Parathyroid adenoma (tissue), 2 donors: Measurements from ENCODE around the gene GPS1.

Source experiments
- H2AFZ ChIP-seq: fragments of 300-600 bp; sonication (generic); one replicate; pipeline ENCODE4 v1.7.0; 2017; ENCODE audit warnings: antibody characterized with exemption, mild to moderate bottlenecking
- H3K27ac ChIP-seq: fragments of 300-600 bp; sonication (generic); one replicate; pipeline ENCODE4 v1.7.0; 2017
- H3K27me3 ChIP-seq: fragments of 300-600 bp; sonication (generic); one replicate; pipeline ENCODE4 v1.7.0; 2017; ENCODE audit warnings: low read length; ENCODE audit not compliant: control insufficient read depth, insufficient read depth
- H3K36me3 ChIP-seq: fragments of 300-600 bp; sonication (generic); one replicate; pipeline ENCODE4 v1.7.0; 2017; ENCODE audit warnings: low read length; ENCODE audit not compliant: control insufficient read depth, insufficient read depth
- H3K4me1 ChIP-seq: fragments of 300-600 bp; sonication (generic); one replicate; pipeline ENCODE4 v1.7.0; 2017; ENCODE audit warnings: control low read depth
- H3K4me2 ChIP-seq: fragments of 300-600 bp; sonication (generic); one replicate; pipeline ENCODE4 v1.7.0; 2017; ENCODE audit warnings: low read length
- H3K4me3 ChIP-seq: fragments of 300-600 bp; sonication (generic); one replicate; pipeline ENCODE4 v1.7.0; 2017; ENCODE audit warnings: low read depth, low read length
- H3K79me2 ChIP-seq: fragments of 300-600 bp; sonication (generic); one replicate; pipeline ENCODE4 v1.7.0; 2017; ENCODE audit warnings: control low read depth
- H3K9ac ChIP-seq: fragments of 300-600 bp; sonication (generic); one replicate; pipeline ENCODE4 v1.7.0; 2017; ENCODE audit warnings: mild to moderate bottlenecking
- H3K9me3 ChIP-seq: fragments of 300-600 bp; sonication (generic); one replicate; pipeline ENCODE4 v1.7.0; 2017; ENCODE audit warnings: low read length; ENCODE audit not compliant: control insufficient read depth
- TF ChIP-seq, protein P1 (sequence below): fragments of 300-600 bp; sonication (generic); IDR thresholded peaks from one replicate; pipeline ENCODE4 v1.7.0; 2017; ENCODE audit warnings: antibody characterized with exemption, mild to moderate bottlenecking
- donor health status: primary hyperparathyroidism.

The GPS1 gene

DNA sequence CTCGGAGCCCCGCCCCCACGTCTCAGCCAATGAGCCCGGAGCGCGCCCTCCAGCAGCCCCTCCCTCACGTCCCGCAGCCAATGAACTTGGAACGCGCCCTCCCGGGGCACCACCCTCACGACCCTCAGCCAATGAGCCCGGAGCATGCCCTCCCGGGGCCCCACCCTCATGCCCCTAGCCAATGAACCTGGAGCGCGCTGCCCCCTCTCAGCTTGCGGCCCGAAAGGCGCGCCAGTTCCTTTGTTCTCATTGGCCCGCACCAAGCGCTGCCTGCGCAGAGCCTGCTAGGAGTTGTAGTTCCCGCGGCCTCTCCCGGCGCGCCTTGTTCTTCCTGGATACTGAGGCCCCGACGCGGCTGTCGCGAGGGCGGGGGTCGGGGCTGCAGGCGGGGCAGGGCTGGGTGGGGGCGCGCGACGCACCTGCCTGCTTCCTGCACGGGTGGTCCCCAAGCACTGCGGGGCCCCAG, 28.7 kb upstream of the GPS1 start, which contains the start of gene LRRC45:
Gene LRRC45 (plus strand): TSS at position 325 of the 466 bp plus-strand sequence. CDS start 339 bp downstream, outside the sequence.
- Histone ChIP-seq H3K9me3 (no peaks in the 10 kb centered on the region), H3K4me1 (peaks cover 16% of the 10 kb centered on the region), H3K36me3 (no peaks in the 10 kb centered on the region), H3K4me3 (peak within 1 kb of the TSS; percentile 78), H3K79me2 (peaks cover 2% of the 10 kb centered on the region), H3K27me3 (no peaks in the 10 kb centered on the region), H2AFZ (peak within 1 kb of the TSS; percentile 88), H3K4me2 (peak within 1 kb of the TSS; percentile 95), H3K27ac (peak within 1 kb of the TSS; percentile 24), H3K9ac (peak within 1 kb of the TSS; percentile 43)
- TF ChIP-seq, protein P1, sequence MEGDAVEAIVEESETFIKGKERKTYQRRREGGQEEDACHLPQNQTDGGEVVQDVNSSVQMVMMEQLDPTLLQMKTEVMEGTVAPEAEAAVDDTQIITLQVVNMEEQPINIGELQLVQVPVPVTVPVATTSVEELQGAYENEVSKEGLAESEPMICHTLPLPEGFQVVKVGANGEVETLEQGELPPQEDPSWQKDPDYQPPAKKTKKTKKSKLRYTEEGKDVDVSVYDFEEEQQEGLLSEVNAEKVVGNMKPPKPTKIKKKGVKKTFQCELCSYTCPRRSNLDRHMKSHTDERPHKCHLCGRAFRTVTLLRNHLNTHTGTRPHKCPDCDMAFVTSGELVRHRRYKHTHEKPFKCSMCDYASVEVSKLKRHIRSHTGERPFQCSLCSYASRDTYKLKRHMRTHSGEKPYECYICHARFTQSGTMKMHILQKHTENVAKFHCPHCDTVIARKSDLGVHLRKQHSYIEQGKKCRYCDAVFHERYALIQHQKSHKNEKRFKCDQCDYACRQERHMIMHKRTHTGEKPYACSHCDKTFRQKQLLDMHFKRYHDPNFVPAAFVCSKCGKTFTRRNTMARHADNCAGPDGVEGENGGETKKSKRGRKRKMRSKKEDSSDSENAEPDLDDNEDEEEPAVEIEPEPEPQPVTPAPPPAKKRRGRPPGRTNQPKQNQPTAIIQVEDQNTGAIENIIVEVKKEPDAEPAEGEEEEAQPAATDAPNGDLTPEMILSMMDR, result no peak

DNA sequence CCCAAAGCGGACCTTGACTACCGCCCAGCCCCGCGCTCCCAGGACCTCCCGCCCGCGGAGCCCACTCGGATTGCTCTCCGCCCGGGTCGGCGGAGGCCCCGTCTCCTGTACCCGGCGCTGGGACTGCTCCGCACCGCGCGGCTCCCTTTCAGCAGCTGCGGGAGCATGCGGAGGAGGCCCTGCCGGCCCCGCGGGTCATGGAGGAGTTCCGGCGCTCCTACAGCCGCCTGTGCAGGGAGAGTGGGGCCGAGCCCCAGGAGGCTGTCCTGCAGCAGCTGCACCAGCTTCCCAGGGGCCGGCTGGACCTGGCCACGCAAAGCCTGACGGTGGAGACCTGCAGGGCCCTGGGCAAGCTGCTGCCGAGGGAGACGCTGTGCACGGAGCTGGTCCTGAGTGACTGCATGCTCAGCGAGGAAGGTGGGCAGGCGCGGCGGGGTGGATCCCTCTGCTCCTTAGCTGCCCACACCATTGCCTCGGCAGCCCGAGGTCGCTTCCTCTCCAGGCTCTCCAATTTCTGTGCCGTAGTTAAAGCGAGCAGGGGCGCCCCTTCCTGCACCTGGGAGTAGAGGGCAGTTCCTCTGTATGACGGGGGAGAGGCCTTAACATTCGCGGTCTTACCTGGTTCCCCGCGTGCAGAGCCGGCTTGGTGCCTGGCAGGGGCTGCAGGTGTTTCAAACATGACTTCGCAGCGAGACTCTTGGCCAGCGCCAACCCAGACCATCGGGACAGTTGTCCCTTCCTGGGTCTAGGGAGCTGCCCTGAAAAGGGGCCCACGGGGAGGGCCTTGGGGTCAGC, 28.1 kb upstream of the GPS1 start:
- Histone ChIP-seq H3K36me3 (no peaks in the 10 kb centered on the region), H3K79me2 (peaks cover 2% of the 10 kb centered on the region), H3K4me3 (peak overlapping the region; percentile 78), H3K27me3 (no peaks in the 10 kb centered on the region), H3K27ac (no peak overlapping the region), H3K4me2 (peak overlapping the region; percentile 95), H3K4me1 (peaks cover 16% of the 10 kb centered on the region), H3K9ac (peak overlapping the region; percentile 43), H2AFZ (peak overlapping the region; percentile 88), H3K9me3 (no peaks in the 10 kb centered on the region)
- TF ChIP-seq, protein P1, result no peak

DNA sequence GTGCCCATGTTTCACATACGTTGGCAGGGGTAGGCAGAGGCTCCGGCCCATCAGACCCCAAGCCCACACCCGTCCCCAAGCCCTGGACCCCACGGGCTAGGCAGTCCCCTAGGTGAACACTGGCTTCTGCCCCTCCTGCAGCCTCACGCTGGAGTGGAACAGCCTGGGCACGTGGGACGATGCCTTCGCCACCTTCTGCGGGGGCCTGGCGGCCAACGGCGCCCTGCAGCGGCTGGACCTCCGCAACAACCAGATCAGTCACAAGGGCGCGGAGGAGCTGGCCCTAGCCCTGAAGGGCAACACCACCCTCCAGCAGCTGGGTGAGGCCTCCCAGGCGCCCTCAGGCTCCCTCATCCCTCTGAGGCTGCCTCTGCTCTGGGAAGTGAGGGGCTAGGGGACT, 26.8 kb upstream of the GPS1 start:
- Histone ChIP-seq H3K4me2 (no peak overlapping the region), H3K4me1 (peaks cover 16% of the 10 kb centered on the region), H3K36me3 (no peaks in the 10 kb centered on the region), H3K27ac (no peak overlapping the region), H2AFZ (no peak overlapping the region), H3K79me2 (peaks cover 2% of the 10 kb centered on the region), H3K4me3 (no peak overlapping the region), H3K9me3 (no peaks in the 10 kb centered on the region), H3K9ac (no peak overlapping the region), H3K27me3 (no peaks in the 10 kb centered on the region)
- TF ChIP-seq, protein P1, result no peak

DNA sequence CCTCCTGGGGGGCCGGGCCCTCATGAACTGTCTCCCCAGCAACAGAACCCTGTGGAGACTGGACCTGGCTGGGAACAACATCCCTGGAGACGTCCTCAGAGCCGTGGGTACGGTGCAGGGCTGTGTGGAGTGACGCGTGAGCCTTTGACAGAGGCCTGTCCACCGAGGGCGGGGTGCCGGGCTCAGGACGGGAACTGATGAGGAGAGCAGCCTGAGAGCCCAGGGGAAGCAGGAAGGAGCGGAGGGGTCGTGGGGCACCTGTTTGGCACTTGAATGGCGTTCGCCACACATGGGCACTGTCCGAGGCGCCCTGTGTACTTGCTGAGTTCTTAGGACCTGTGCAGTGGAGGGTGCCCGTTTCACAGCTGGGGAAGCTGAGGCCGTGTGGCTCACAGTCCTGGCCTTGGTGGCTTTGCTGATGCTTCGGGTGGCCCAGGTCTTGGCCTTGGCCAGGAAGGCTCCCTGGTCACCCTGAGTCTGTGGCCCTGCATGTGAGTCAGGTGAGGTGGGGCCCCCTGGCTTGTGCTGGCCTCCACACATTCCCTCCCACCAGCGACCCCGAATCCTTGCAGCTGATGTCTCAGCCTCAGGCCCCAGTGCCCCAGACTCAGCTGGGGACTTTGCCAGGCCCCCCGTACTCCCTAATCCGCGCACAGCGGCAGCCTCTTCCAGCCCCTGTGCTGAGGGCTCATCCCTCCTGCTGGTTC, 26.1 kb upstream of the GPS1 start:
- no peaks in the 10 kb centered on the region for H3K36me3 ChIP-seq
- H3K4me2 ChIP-seq, result no peak overlapping the region
- H3K27ac ChIP-seq, result no peak overlapping the region

More for the DNA sequence above, 26.1 kb upstream of the GPS1 start:
- Histone ChIP-seq H3K9ac (no peak overlapping the region), H3K4me1 (peaks cover 22% of the 10 kb centered on the region), H3K79me2 (peaks cover 2% of the 10 kb centered on the region), H2AFZ (no peak overlapping the region), H3K4me3 (no peak overlapping the region), H3K9me3 (no peaks in the 10 kb centered on the region), H3K27me3 (no peaks in the 10 kb centered on the region)
- TF ChIP-seq, protein P1, result no peak
